ENCODE measurements around the gene HERC2.

DNA sequence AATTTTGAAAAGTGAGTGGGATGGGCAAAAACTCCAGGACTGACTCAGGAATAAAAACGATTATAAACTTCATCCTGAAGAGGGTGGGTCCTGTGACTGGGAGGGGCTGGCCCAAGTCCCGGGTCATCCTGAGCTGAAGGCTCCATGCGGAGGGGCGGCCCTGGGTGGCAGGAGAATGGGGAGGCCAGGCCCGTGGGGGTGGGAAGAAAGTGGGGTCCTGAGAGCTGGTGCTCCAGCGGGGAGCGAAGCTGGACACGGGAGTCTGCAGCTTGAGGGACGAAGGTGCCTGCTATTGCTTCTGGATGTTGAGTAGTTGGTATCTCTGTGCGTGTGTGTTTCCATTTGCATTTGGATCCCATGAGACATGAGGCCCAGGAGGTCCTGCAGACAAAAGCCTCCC is 218.1 kb downstream of the HERC2 start:
- TF ChIP-seq, protein P1, sequence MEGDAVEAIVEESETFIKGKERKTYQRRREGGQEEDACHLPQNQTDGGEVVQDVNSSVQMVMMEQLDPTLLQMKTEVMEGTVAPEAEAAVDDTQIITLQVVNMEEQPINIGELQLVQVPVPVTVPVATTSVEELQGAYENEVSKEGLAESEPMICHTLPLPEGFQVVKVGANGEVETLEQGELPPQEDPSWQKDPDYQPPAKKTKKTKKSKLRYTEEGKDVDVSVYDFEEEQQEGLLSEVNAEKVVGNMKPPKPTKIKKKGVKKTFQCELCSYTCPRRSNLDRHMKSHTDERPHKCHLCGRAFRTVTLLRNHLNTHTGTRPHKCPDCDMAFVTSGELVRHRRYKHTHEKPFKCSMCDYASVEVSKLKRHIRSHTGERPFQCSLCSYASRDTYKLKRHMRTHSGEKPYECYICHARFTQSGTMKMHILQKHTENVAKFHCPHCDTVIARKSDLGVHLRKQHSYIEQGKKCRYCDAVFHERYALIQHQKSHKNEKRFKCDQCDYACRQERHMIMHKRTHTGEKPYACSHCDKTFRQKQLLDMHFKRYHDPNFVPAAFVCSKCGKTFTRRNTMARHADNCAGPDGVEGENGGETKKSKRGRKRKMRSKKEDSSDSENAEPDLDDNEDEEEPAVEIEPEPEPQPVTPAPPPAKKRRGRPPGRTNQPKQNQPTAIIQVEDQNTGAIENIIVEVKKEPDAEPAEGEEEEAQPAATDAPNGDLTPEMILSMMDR (IDR thresholded peaks at IDR 0.05; ENCODE audit: insufficient read depth, low read length, poor library complexity, severe bottlenecking): no peak
- TF ChIP-seq EZH2phosphoT487 (conservative IDR thresholded peaks at IDR 0.05; ENCODE audit: low read length): no peak
